ENCODE results near the gene PRDM8.
A peak's percentile ranks its signal among the peaks of the same experiment; 100 is the strongest.
"Not testable (repeated sequence)": the region's sequence is repeated elsewhere in the genome, so short reads cannot be mapped to it uniquely, and the experiment has no call there.

The PRDM8 gene

DNA sequence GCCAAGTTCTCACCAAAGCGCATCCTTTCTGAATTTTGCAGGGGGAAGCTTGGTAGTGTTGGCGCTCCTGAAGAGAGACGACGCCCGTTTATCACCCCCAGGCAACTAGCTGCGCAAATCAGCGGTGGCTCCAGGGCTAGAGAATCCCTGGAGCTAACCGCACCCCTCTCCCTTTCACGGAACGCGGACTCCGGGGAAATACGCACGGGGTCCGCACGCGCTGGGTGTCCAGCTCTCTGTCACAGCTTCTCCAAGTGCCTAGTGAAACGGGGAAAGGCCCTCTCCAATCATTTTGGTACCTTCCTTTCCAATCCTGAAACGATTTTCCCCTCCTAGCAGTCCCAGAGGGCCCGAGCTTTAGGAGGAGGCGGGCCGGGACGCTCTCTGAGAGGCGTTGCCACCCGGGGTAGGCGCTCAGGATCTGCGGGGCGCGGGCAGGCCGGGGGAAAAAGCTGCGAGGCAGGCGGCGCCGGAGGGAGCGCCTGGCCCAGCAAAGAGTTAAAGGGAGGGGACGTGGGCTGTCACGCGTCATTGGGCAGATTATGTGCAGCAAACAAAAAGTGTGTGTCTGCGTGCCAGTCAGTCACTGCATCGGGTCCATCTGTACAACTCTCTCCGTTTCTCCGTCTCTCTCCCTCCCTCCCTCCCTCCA lies at the start of gene PRDM8:
TSS of gene PRDM8 (plus strand) at position 582 of the 652 bp plus-strand sequence. CDS start 2,578 bp downstream, outside the sequence.
- DNase-seq: peak in 1 of 4 experiments; percentile 16

DNA sequence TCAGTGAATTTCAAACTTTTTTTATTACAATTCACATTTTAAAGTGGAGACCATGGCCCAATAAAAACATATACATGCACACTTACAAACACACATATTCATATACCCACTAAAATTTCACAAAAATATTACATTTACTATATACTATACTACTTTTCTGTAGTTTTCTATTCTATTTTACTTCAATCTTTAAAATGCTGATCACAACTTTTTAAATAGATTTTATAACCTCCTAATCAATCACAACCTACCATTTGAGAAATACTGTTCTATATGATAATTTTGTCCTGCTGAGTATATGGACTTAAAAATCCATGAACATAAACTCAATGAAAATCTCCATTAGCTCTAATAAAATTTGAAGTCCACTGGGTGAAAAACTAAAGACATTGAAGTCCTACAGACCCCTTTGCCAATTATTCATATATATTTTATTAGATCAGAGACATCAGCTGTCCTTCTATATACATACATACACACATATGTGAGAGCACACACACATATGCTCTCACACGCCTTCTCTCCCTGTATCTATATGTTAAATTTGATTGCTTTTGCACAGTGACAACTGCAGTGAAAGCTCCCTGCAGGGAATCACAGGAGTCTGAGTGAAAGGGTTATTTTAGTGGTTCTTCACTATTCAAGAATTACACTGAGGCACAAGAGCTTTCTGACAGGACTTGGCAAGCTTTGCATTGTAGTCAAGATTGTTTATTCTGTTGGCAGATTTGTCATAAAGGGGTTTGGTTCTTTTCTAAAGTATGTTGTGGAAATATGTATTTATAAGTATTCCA lies 46.7 kb upstream of the PRDM8 start:
- no peak for DNase-seq

DNA sequence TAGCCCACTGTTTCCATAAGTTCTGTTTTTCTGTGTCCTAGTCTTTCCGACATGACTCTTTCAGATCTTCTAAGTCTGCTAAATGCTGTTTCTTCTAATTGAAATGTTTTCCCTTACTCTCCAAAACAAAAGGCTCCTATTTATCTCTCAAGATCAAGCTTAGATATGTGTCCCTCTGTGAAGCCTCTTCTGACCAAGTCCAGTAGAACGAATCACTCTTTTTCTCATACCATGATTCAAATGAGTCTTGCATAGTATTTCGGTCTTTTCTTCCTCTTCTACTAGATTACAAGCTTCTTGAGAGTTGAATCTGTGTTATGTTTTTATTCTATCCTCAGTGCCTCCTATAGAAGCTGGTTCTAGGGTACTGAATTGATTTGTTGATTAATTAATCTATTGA lies 45.3 kb upstream of the PRDM8 start:
- no peak for DNase-seq

DNA sequence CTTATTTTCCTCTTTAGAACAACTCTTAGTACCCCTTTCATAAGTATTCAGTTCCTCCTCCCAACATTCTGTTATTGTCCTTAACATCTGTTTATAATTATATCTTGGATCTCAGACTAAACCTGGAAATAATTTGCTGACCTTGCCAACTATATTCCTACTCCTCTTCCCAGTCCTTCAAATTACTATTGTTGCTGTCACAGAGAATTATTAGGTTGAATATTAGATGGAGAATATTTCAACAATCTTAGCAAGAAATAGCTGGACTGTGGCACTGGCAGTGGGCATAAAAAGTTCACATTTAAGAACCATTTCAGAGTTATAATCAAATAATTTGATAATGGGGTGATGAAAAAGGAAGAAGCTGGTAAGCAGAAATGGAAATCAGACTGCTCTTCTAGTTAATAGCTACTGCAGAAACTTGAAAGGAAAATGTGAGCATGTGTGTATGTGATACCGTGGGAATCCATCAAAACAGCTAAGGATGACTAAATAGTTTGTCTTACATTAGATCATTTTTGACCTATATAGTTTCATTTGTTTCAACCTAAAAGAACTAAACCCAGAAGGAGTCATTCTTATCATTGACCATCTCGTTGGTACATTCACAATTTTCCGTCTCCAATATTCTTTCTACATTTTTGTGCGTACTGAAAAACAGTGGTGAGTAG lies 43.3 kb upstream of the PRDM8 start:
- DNase-seq: no peak

DNA sequence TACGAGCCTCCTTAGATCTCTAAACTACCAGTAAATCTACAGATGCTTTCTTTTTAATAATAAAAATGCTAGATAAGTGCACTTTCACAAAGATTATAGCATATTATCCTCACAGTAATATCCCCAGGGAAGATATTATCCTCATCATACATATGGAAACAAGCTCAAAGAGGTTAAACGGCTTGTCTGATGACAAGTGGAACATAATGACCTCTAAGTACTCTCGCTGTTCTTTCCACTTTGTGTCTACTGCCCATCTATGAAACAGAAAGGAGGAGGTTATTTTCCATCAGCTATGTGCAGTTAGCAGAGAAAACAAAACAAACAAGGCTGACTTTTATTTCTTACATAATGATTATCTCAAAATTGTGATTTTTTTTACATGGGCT lies 42.8 kb upstream of the PRDM8 start:
- no peak for DNase-seq

DNA sequence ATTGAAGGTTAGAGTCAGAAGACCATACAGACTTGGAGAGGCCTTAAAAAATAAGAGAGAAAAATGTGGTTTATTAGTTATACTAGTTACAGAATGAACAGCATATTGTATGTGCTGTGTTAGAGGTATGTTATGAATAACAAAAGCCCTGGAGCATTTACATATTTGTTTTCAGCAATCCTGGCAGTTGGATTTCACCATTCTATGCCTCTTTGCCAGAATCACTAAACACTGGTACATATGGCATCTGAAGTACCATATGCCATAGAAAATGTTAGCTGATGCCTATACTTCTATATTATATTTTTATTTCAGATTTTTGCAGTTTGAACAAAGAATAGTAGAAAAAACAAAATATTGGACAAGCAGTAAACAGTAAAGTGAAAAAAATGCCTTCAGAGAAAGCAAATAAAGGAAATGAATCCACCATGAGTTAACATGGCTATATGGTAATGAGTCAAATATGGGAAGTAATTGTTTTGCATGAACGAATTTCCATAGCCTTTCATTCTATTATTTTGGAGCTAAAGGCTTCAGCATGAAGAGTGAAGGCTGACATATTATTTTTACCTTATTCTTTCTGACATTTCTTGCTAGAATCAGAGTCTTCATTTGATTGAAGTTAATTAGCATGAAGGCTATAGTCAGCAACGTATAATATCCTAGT lies 41.9 kb upstream of the PRDM8 start:
- DNase-seq: no peak

DNA sequence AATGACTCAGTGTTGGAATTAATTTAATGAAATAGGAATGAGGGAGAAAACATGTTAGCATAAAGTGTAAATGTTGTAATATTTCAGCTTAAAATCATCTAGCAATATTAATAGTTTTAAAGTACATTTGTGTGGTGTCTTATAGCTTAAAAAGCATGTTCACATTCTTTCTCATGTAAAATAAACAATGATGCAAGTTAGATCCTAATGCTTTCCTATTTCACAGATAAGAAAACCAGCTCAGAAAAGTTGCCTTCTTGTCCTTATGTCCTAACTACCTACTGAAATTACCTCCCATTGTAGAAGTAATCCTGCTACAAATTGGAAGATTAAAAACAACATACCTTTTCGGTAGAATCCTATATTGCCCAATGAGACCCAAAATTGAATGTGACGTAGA lies 40.9 kb upstream of the PRDM8 start:
- no peak for DNase-seq

DNA sequence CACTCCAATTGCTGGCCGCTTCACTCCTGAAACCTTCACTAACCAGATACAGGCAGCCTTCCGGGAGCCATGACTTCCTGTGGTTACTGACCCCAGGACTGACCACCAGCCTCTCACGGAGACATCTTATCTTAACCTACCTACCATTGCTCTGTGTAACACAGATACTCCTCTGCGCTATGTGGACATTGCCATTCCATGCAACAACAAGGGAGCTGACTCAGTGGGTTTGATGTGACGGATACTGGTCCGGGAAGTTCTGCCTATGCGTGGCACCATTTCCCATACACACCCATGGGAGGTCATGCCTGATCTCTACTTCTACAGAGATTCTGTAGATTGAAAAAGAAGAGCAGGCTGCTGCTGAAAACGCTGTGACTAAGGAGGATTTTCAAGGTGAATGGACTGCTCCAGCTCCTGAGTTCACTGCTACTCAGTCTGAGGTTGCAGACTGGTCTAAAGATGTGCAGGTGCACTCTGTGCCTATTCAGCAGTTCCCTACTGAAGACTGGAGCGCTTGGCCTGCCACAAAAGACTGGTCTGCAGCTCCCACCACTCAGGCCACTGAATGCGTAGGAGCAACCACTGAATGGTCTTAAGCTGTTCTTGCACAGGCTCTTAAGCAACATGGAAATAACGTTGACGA lies 35.8 kb upstream of the PRDM8 start:
- no peak for DNase-seq

DNA sequence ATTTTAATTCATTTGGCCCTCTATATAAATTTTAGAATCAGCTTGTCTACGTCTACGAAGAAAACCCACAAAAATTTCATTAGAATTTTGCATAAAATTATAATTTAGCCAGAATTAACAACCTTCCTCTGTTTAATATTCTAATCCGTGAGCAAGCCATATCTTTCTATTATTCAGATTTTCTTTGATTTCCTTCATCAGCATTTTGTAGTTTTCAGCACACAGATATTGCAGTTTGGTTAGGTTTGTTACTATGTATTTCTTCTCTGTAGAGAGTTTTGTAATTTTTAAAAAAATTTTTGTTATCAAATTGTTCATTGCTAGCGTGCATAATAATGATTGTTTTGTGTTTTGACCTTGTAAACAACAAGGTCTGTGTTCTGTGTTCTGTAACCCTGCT lies 34.9 kb upstream of the PRDM8 start:
- no peak for DNase-seq

DNA sequence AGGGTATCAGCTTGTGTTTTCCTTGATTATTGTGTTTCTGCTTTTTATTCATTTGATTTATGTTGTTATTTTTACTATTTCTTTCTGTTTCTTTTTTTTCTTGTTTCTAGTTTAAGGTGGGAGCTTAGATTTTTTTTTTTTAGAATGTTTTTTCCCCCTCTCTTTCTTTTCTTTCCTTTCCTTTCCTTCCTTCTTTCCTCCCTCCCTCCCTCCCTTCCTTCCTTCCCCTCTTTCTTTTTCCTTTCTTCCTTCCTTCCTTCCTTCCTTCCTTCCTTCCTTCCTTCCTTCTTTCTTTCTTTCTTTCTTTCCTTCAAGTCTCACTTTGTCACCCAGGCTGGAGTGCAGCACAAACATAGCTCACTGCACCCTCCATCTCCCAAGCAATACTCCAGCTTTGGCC lies 31.4 kb upstream of the PRDM8 start:
- DNase-seq: no peak

DNA sequence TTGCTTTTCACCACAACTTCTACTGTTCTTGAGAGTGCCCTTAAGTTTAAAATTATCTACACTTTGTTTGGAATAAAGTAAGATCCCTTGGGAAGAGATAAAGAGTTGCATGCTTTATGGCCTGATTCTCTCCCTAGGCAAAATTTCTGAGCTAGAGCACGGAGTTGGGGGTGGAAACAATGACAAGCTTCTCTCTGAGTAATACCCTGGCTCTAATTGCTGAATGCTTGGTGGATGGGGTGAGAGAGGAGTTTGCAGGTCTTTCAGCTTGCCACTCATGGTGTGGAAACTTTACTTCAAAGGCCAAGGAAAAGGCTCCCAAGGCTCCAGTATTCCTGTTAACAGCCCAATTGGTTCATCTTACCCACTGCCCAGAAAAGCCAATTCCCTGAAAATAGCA lies 26.1 kb upstream of the PRDM8 start:
- no peak for DNase-seq

DNA sequence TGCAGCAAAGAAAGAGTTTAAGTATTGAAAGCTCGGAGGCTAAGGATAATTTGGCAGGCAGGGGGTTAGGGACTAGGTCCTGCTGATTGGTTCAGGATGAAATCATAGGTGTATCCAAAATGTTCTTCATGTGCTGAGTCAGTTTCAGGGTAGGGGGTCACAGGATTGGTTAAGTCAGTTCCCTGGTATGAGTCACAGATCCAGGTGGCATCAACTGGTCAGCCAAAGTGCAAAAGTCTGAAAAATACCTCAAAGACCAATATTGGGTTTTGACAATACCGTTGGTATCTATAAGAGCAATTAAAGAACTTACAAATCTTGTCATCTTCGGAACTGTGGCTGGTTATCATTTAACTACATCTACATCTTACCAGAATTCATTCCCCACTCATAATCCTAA lies 25.6 kb upstream of the PRDM8 start:
- no peak for DNase-seq

DNA sequence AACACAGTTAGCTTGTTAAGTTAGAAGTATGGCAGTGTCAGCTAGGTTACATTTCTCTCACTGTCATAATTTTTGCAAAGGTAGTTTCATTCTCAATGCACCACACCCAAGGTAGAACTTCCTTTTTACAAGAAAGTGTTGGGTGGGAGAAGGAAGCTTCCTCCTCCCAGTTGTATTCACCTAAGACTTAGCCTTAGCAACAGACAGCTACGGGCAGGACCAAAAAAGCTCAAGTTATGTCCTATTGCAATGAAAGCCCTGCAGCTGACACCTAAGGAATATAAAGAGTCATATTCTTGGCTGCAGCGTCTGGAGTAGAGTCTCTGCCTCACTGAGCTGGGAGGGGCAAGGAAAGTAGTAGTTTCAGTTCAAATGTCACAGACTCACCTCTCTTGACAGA lies 25.1 kb upstream of the PRDM8 start:
- DNase-seq: no peak

DNA sequence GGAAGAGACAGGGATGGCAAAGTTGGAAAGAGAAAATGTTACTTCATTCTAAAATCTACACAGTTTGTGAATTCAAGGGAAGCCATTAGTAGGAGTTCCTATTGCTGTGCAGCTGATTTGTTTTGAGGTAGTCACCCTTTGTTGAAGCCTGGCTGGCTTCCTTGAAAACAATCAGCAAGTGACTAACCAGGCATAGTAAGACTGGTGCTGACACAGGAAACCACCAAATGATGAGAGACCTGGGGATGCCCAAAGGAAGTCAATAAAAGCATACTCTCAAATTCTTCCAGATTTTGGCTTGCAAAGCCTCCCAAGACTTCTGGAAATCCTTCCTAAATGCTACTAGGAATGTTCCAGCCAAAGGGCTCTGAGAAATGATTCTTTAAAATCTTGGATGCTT lies 23.9 kb upstream of the PRDM8 start:
- DNase-seq: peak in 2 of 4 experiments; percentile 9 to 15

DNA sequence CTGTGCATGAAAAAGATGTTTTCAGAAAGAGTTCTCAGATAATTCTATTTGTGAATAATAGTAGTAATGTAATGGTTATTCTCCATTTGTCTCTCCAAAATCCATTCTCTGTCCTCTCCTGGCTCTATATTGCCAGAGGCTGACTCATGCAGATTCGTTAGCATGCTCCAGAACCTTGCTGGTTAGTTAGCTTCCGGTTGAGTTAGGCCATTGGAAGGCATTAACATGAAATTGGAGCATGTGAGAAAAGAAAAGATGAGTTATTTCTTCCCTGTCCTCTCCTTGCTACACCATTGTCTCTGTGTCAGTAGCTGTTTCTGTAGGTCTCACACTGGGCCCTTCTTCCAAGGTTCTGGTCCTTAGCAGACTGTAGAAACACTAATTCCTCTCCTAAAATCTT lies 23.5 kb upstream of the PRDM8 start:
- no peak for DNase-seq

DNA sequence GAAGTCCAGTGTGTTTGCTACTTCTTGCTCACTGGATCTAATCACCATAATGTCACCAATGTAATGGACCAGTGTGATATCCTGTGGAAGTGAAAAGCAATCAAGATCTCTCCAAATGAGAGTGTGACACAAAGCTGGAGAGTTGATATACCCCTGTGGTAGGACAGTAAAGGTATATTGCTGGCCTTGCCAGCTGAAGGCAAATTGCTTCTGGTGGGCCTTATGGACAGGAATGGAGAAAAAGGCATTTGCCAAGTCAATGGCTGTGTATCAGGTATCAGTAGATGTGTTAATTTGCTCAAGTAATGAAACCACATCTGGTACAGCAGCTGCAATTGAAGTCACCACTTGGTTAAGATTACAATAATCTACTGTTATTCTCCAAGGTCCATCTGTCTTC lies 19.5 kb upstream of the PRDM8 start:
- DNase-seq: not testable (repeated sequence)

DNA sequence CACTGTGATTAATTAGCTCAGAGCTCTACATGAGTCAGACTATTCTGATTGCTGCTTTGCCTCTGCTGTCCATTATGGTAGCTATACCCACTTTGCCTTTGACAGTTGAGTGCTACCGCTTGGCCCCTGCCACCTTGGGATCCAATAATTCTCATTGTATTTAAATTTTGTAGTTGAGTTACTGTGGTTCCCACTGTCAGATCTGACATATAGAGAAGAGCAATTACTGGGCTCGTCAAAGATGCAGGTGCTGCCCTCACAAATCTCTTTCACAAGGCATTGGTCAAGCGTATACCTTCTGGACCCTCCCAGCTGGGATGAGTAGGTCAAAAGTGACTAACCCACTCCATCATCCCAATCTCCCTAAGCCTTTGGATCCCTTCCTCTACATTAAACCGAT lies 18.3 kb upstream of the PRDM8 start:
- no peak for DNase-seq

DNA sequence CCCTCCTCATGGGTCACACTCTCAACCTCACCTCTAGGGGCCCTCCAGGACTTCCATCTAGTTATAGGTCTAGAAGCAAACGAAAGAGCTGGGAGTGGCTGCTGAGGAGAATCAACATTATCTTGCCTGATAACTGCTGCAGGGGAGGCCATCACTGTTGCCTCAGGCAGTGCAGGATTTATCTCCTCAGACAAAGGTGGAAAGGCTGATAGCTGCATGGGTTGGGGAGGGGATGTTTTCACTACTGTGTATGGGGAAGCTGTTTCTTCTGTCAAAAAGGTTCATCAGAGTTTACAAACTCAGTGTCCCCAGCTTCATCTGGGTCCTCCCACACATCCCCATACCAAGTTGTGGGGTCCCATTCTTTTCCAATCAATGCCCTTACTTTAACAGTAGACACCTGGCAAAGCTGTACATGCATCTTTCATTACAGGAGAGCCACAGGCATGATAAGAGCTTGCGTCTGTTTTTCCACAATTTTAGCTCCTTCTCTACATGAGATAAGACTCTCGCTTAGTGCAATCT lies 17.6 kb upstream of the PRDM8 start:
- no peak for DNase-seq

DNA sequence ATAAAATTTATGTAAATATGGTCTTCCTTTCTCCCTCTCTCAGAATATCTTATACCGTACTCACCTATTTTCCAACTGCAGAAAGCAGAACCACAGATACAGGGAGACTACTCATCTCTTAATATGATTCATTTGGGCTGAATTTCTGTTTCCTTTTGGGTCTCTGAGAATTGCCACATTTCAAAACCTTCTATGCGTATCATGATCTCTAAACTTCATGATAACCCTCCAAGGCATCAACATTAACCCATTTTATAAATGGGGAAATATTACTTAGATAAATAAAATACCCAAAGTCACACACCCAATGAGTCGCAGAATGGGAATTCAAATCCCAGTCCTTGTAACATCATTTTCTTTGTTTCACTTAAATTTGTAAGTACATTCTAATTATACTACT lies 16.6 kb upstream of the PRDM8 start:
- no peak for DNase-seq

DNA sequence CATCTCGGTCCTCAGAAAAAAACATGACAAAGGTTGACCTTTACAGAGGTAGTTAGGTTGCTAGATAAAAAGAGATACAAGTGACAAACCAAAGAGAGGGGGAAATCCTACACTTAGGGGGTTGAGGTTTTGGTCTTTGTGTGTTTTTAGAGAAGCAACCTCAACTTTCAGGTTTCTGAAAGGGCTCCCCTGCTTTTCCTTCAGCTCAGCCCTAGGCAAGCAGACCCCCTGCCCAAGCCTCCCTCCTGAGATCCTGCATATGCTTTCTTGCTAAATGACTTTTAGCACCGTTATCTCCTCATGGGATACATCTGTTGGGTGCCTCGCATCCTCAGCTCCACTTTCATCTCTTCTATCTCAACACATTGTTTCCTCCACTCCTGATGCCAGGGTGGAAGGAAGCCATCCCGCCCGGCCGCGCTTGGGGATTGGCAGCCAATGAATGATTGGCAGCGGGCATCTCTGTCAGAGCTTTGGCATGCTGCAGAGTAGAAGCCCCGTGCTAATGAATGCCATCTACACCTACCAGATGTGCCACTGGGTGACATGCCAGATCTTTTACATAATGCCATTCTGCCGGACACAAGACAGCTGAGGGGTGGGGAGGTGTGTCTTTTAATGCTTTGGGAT lies 15.0 kb upstream of the PRDM8 start:
- DNase-seq: no peak

DNA sequence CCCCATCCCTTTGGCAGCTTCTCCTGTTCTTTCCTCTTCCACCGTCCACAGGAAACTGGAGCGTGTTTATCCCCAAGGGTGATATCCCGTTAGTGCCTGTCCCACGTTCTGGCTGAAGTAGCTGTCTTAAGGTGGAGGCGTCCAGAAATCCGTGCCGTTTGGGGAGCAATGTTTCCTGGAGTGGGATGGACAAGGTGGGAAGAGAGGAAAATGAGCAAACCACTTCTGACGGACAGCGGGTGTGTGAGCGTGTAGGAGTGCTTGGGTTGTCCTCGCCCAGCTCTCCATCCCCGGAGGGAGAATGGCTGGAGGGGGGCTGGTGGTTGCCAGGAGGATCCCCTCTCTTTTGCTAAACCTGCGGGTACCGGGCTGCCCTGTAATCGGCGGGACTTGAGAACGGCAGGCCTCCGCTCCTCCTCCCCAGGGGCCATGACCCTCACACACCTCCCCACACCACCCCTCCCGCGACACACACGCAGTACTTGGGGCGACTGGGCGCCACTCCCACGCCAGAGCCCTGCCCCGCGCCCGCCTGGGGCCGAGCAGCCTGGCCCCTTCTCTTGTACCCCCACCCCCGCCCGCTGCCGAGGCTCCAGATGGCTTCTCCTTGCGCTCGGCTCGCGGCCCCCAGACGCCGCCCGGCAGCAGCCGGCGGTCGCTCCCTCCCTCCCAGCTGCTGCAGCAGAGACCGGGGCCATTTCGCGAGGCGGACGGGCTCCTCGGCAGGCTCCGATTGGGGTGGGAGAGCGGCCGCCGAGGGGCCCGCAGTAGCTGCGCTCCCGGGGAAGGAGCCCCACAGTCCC lies 13.9 kb upstream of the PRDM8 start:
- DNase-seq: peak in 3 of 4 experiments; percentile 8 to 30 (median 9)
